Lower lobe of right lung (tissue), 2 donors: ENCODE measurements around the gene PERCC1. TPM values are rescaled to one million over a fixed set of nuclear protein-coding genes. Genes with fewer than 3 reads are reported as not detected.

Source experiments
- ATAC-seq, 2 donors: fragments of 200-7000 bp; cut with Tn5 transposase; one replicate each; pipeline ENCODE4 v1.9.1; 2020 to 2022; ENCODE audit warnings: mild to moderate bottlenecking in 2 of 2, moderate library complexity in 2 of 2
- DNase-seq: peaks from one replicate; pipeline ENCODE4 v3.0.0-alpha.2; 2020
- H3K27ac ChIP-seq: fragments of 200-600 bp; one replicate; pipeline ENCODE4 v1.8.0; 2022
- H3K27me3 ChIP-seq: fragments of 200-600 bp; one replicate; pipeline ENCODE4 v1.8.0; 2022; ENCODE audit warnings: low read depth
- H3K36me3 ChIP-seq: fragments of 200-600 bp; one replicate; pipeline ENCODE4 v1.8.0; 2022; ENCODE audit warnings: mild to moderate bottlenecking
- H3K4me1 ChIP-seq: fragments of 200-600 bp; one replicate; pipeline ENCODE4 v1.8.0; 2022
- H3K4me3 ChIP-seq: fragments of 200-600 bp; one replicate; pipeline ENCODE4 v1.8.0; 2022; ENCODE audit warnings: mild to moderate bottlenecking
- H3K9me3 ChIP-seq: fragments of 200-600 bp; one replicate; pipeline ENCODE4 v1.8.0; 2022
- CTCF ChIP-seq: fragments of 200-600 bp; IDR thresholded peaks from one replicate; pipeline ENCODE4 v1.8.0; 2022; ENCODE audit warnings: antibody characterized with exemption, mild to moderate bottlenecking
- intact Hi-C: fragments of 100-400 bp; cut with DNase I; formaldehyde crosslinking; loops from one replicate; pipeline ENCODE4 v1.11.0; 2022
- total RNA-seq: library from RNA; stranded (reverse); fragmentation: NEBNext Ultra II Directional; extraction: Animal tissue kit (Norgen Biotek cat#: 25700); gene quantifications from one replicate; pipeline ENCODE4 v1.2.1, GENCODE V29; 2021
- donor health status: DM: no; HTN: yes; CAD: no; lungs with severe emphysema.

PERCC1 gene
- total RNA-seq, 1 donor from 2014 or later: not detected

- intact Hi-C loops: no loop called here
These were observed 41.1 kb upstream of the PERCC1 start for GRCh38 chr16:1389762-1390161.

GRCh38 chr16:1390239-1390779 is 40.6 kb upstream of the PERCC1 start:
- no peak for TF ChIP-seq CTCF
- peaks cover 87% of the 10 kb centered on the region for H3K36me3 ChIP-seq
- H3K9me3 ChIP-seq: no peaks in the 10 kb centered on the region
- ATAC-seq (no peak), DNase-seq (no peak)
- H3K27me3 ChIP-seq: no peaks in the 10 kb centered on the region
- H3K4me3 ChIP-seq: no peak overlapping the region
- no peaks in the 10 kb centered on the region for H3K4me1 ChIP-seq
- intact Hi-C loops: no loop called here
- H3K27ac ChIP-seq: no peak overlapping the region

More at GRCh38 chr16:1389762-1390161, 41.1 kb upstream of the PERCC1 start:
- Histone ChIP-seq H3K27me3 (no peaks in the 10 kb centered on the region), H3K36me3 (peaks cover 91% of the 10 kb centered on the region), H3K4me1 (no peaks in the 10 kb centered on the region), H3K4me3 (no peak overlapping the region), H3K9me3 (no peaks in the 10 kb centered on the region), H3K27ac (no peak overlapping the region)
- no peak for TF ChIP-seq CTCF
- DNase-seq (no peak), ATAC-seq (no peak)

- no peaks in the 10 kb centered on the region for H3K9me3 ChIP-seq
- H3K4me1 ChIP-seq: no peaks in the 10 kb centered on the region
- ATAC-seq (no peak), DNase-seq (no peak)
- no peak overlapping the region for H3K27ac ChIP-seq
- TF ChIP-seq CTCF: no peak
- no peak overlapping the region for H3K4me3 ChIP-seq
- intact Hi-C loops: no loop called here
- H3K36me3 ChIP-seq: peaks cover 89% of the 10 kb centered on the region
- H3K27me3 ChIP-seq: no peaks in the 10 kb centered on the region
These were observed 38.1 kb upstream of the PERCC1 start for GRCh38 chr16:1392826-1393225.

GRCh38 chr16:1393613-1394176 is 37.2 kb upstream of the PERCC1 start:
- Histone ChIP-seq H3K36me3 (peaks cover 90% of the 10 kb centered on the region), H3K27me3 (no peaks in the 10 kb centered on the region), H3K9me3 (no peaks in the 10 kb centered on the region), H3K4me1 (no peaks in the 10 kb centered on the region), H3K4me3 (no peak overlapping the region), H3K27ac (no peak overlapping the region)
- DNase-seq: no peak
- intact Hi-C loops: no loop called here
- no peak for ATAC-seq
- no peak for TF ChIP-seq CTCF

- no peaks in the 10 kb centered on the region for H3K27me3 ChIP-seq
- H3K4me1 ChIP-seq: no peaks in the 10 kb centered on the region
- no peak overlapping the region for H3K27ac ChIP-seq
- no peak overlapping the region for H3K4me3 ChIP-seq
- H3K36me3 ChIP-seq: peaks cover 90% of the 10 kb centered on the region
- no peaks in the 10 kb centered on the region for H3K9me3 ChIP-seq
- ATAC-seq (no peak), DNase-seq (no peak)
- no peak for TF ChIP-seq CTCF
- intact Hi-C loops: no loop called here
These were observed 36.4 kb upstream of the PERCC1 start for GRCh38 chr16:1394367-1394951.
